Bronchus fibroblast of lung (primary cell): ENCODE results near the gene RAG2. TPM values are rescaled to one million over a fixed set of nuclear protein-coding genes. Genes with fewer than 3 reads are reported as not detected.

Experiments
- total RNA-seq: library from RNA; depleted of rRNA; stranded (reverse); fragments of >200 nt; gene quantifications from 2 replicates; pipeline ENCODE4 v1.2.3, GENCODE V29; 2015

Gene RAG2
- total RNA-seq: not detected in 2 replicates

DNA sequence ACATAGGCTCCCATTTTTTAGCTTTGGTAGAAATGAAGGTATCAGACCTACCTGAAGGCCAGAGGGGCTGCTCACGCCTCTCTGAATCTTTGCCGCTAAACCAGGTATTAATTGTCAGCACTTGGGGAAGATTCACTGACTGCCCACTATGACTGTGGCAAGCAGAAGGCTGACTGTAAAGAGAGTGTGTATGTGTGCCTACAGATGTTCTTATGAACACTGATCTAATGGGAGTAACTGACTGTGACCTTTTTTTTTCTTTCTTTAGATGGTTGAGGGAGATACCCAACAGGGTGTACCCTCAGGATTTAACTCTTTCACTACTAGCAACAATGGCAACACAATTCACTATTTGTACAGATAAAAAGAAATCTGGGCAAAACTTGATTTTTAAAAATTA lies at the start of gene RAG2:
RAG2 (minus strand) TSS at position 186 of the 400 bp plus-strand sequence. CDS start 4,068 bp downstream, outside the sequence.

DNA sequence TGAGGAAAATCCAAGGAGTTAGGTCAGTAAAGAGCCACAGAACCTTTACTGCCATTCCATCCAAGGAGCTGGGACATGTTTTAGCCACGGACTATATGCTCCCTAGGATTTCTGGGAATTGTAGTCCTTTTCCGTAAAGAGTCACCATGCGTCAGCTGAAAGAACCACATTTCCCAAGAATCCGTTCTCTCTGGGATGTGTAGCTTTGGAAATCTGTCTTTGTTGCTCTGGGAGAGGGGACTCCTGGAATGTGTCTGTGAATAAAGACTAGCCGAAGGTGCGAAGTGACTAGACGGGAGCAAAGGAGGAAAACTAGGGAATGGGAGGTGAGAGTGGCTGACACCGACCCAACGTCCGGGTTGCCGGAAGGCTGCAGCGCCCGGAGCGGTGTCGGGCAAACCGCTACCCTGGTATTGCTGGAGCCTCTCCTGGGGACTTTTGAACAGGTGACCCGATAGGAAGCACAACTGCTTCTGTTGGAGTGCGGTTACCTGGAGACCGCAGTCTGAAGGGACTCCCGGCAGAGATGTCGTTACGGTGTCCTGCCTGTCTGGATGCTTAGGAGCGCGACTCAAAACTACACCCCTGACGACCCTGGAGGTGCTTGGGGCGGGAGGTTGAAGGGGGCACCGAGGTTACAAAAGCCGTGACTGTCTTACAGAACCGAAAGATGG lies 3.6 kb downstream of the RAG2 start, which contains the start of gene IFTAP:
IFTAP (plus strand) TSS at position 187 of the 674 bp plus-strand sequence. CDS start 15,602 bp downstream, outside the sequence.

DNA sequence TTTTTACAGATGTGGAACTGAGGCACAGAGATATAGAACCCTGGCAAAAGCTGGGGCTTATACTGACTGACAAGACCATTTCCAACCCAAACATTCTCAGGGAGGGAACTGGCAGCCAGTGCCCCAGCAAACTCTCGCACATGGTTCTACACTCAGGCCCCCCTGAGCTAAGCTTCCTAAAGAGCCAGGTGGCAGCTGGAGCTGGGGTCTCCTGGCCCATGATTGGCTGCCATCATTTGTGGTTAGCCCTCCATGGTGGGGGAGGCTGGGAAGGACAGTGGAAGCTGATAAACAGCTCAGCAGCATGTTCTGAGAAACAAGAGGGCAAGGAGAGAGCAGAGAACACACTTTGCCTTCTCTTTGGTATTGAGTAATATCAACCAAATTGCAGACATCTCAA lies 30.3 kb downstream of the RAG2 start, which contains the start of gene RAG1:
RAG1 (plus strand) TSS at position 314 of the 400 bp plus-strand sequence. CDS start 5,298 bp downstream, outside the sequence.

Other genes starting within 250 kb of the RAG2 start
- gene TRAF6, start 88.0 kb downstream of the RAG2 start, total RNA-seq: 5.6 and 7.7 TPM in 2 replicates
- gene RAG1, start 30.2 kb downstream of the RAG2 start, total RNA-seq: 0.30 and 0.50 TPM in 2 replicates
- gene IFTAP, start 3.7 kb downstream of the RAG2 start, total RNA-seq: 31.1 and 31.4 TPM in 2 replicates